Spinal cord (tissue), 10 donors: ENCODE results near the gene EML1. TPM values are rescaled to one million over a fixed set of nuclear protein-coding genes. Genes with fewer than 3 reads are reported as not detected.

ENCODE experiments used
- DNase-seq, 6 donors: peaks; one replicate each; pipeline versions ENCODE4 v3.0.0 to v3.0.0-alpha.2; 2013 to 2015; ENCODE audit warnings: low spot score in 6 of 6, low read depth in 4 of 6
- H3K27ac ChIP-seq: one replicate; pipeline ENCODE4 v1.5.1; 2013; ENCODE audit warnings: low read depth, low read length, control low read depth
- H3K27me3 ChIP-seq: one replicate; pipeline ENCODE4 v1.6.1; 2013; ENCODE audit warnings: low read length; ENCODE audit not compliant: control insufficient read depth, insufficient read depth
- H3K36me3 ChIP-seq: one replicate; pipeline ENCODE4 v1.6.1; 2013; ENCODE audit warnings: low read length; ENCODE audit not compliant: control insufficient read depth, insufficient read depth
- H3K4me1 ChIP-seq: one replicate; pipeline ENCODE4 v1.6.1; 2013; ENCODE audit warnings: low read length; ENCODE audit not compliant: control insufficient read depth, insufficient read depth
- H3K4me3 ChIP-seq: one replicate; pipeline ENCODE4 v1.5.1; 2013; ENCODE audit warnings: low read depth, low read length, control low read depth
- H3K9me3 ChIP-seq: one replicate; pipeline ENCODE4 v1.6.1; 2013; ENCODE audit warnings: low read length; ENCODE audit not compliant: control insufficient read depth, insufficient read depth
- WGBS: methylation state at CpG from one replicate; pipeline ENCODE4 v1.1.5; 2013; ENCODE audit warnings: missing lambda C conversion rate; ENCODE audit not compliant: insufficient coverage; 5-methylcytosine and 5-hydroxymethylcytosine counted together
- polyA plus RNA-seq, 2 donors: library from polyadenylated mRNA; unstranded; fragments of 120-200 nt; gene quantifications; one replicate each; pipeline ENCODE4 v1.2.1, GENCODE V29; 2013; ENCODE audit not compliant: insufficient read length in 2 of 2
- total RNA-seq, 2 donors: library from RNA; depleted of rRNA in 1 of 2; stranded (reverse); fragments of 120-200 nt in 1 of 2; fragments of >200 nt in 1 of 2; gene quantifications; one replicate each; pipeline versions ENCODE4 v1.2.3 to v1.2.4, GENCODE V29; 2013 to 2014
- donor health status: healthy.

Gene EML1
- total and polyA plus RNA-seq, 4 donors: 23.1 to 40.4 (median 34.9) TPM

GRCh38 chr14:99763527-99764221, 29.5 kb upstream of the EML1 start:
- Histone ChIP-seq H3K4me1 (peaks cover 12% of the 10 kb centered on the region), H3K27ac (no peak overlapping the region), H3K36me3 (no peaks in the 10 kb centered on the region), H3K27me3 (no peaks in the 10 kb centered on the region), H3K9me3 (no peaks in the 10 kb centered on the region), H3K4me3 (no peak overlapping the region)
- no peak for DNase-seq
- 85% methylated on average over 8 of the region's 13 CpGs for WGBS

- 85% methylated on average over 11 of the region's 11 CpGs for WGBS
- Histone ChIP-seq H3K36me3 (no peaks in the 10 kb centered on the region), H3K27me3 (no peaks in the 10 kb centered on the region), H3K4me3 (no peak overlapping the region), H3K27ac (no peak overlapping the region), H3K4me1 (peaks cover 6% of the 10 kb centered on the region), H3K9me3 (no peaks in the 10 kb centered on the region)
- DNase-seq: no peak
These were observed 28.9 kb upstream of the EML1 start for GRCh38 chr14:99764222-99764706.

GRCh38 chr14:99768381-99768780, 24.8 kb upstream of the EML1 start:
- H3K27me3 ChIP-seq: no peaks in the 10 kb centered on the region
- no peak overlapping the region for H3K27ac ChIP-seq
- 84% methylated on average over 6 of the region's 6 CpGs for WGBS
- DNase-seq: no peak
- H3K36me3 ChIP-seq: no peaks in the 10 kb centered on the region
- H3K4me1 ChIP-seq: peaks cover 3% of the 10 kb centered on the region
- H3K4me3 ChIP-seq: no peak overlapping the region
- no peaks in the 10 kb centered on the region for H3K9me3 ChIP-seq

GRCh38 chr14:99769123-99769522, 24.1 kb upstream of the EML1 start:
- no peak for DNase-seq
- WGBS: 88% methylated on average over 6 of the region's 6 CpGs
- no peaks in the 10 kb centered on the region for H3K9me3 ChIP-seq
- peaks cover 10% of the 10 kb centered on the region for H3K4me1 ChIP-seq
- no peak overlapping the region for H3K27ac ChIP-seq
- H3K27me3 ChIP-seq: no peaks in the 10 kb centered on the region
- H3K36me3 ChIP-seq: no peaks in the 10 kb centered on the region
- no peak overlapping the region for H3K4me3 ChIP-seq

DNA sequence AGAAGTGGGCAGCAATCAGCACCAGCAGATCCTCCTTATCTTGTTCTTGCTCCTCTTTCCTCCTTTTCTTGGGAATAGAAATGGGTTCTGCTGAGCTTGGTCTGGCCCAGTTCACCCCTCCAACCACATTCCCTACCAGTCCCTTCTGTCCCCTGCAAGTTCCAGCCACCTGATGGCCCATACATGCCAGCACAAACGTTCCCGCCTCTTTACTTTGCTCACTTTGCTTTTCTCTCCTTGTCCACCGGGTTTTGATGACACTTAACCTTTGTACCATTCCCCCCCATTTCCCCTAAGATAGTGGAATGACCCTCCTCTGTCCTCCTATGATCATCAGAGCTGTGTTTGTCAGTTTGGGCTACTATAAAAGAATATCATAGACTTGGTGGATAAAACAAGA, 23.4 kb upstream of the EML1 start:
- Histone ChIP-seq H3K4me3 (no peak overlapping the region), H3K4me1 (peaks cover 17% of the 10 kb centered on the region), H3K9me3 (no peaks in the 10 kb centered on the region), H3K27me3 (no peaks in the 10 kb centered on the region), H3K27ac (no peak overlapping the region), H3K36me3 (no peaks in the 10 kb centered on the region)
- whole genome bisulfite sequencing: 85% methylated on average over 2 of the region's 3 CpGs
- no peak for DNase-seq

GRCh38 chr14:99772371-99773283, 20.6 kb upstream of the EML1 start:
- H3K36me3 ChIP-seq: no peaks in the 10 kb centered on the region
- peaks cover 24% of the 10 kb centered on the region for H3K4me1 ChIP-seq
- H3K4me3 ChIP-seq: no peak overlapping the region
- no peaks in the 10 kb centered on the region for H3K27me3 ChIP-seq
- no peak for DNase-seq
- H3K27ac ChIP-seq: no peak overlapping the region
- WGBS: 56% methylated on average over 5 of the region's 8 CpGs
- no peaks in the 10 kb centered on the region for H3K9me3 ChIP-seq

GRCh38 chr14:99773521-99774497, 19.4 kb upstream of the EML1 start:
- no peaks in the 10 kb centered on the region for H3K27me3 ChIP-seq
- 30% methylated on average over 18 of the region's 26 CpGs for WGBS
- no peak overlapping the region for H3K27ac ChIP-seq
- H3K36me3 ChIP-seq: no peaks in the 10 kb centered on the region
- peak in 1 of 6 donors; percentile 64 for DNase-seq
- H3K4me1 ChIP-seq: peaks cover 24% of the 10 kb centered on the region
- H3K9me3 ChIP-seq: peaks cover 2% of the 10 kb centered on the region
- no peak overlapping the region for H3K4me3 ChIP-seq

DNA sequence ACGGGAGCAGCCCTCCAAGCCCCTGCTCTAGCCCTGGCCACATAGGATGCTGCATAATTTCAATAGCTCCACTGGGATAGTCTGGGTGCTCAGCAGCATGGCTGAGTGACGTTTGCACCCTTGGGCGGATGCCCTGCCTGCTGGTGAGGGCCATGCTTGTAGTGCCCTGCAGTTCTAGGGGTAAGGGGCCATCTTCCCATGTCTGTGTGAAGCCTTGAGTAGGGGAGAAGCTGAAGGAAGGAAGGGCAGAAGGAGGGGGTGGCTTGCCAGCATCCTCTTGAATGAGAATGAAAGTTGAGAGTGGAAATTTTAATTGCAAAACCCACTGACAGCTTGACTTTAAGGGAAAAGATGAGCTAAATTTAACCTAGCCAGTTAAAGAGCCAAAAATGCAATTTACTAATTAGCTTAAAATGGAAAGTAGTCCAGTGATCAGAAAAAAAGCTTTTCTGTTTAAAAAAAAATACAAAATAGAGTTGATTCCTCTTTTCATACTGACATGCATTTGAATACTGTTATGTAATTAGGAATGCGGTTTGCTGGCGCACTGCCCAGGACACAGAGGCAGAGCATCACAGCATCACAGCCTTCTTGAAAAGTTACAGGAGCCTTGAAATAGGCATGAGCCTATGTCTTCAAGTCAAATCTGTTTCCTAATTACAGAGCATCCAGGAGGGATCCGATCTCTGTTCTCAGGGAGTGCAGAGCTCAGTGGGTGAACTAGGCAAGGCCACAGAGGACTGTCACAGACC, 18.5 kb upstream of the EML1 start:
- WGBS: 46% methylated on average over 4 of the region's 6 CpGs
- H3K36me3 ChIP-seq: no peaks in the 10 kb centered on the region
- DNase-seq: peak in 2 of 6 donors; percentile 84 to 95
- H3K4me3 ChIP-seq: no peak overlapping the region
- peaks cover 24% of the 10 kb centered on the region for H3K4me1 ChIP-seq
- no peak overlapping the region for H3K27ac ChIP-seq
- H3K9me3 ChIP-seq: peaks cover 2% of the 10 kb centered on the region
- no peaks in the 10 kb centered on the region for H3K27me3 ChIP-seq
